Thoracic aorta (tissue), 2 donors: ENCODE measurements around the gene NEK7. TPM values are rescaled to one million over a fixed set of nuclear protein-coding genes. Genes with fewer than 3 reads are reported as not detected.

ENCODE experiments used
- ATAC-seq: fragments of 150-250 bp; one replicate; pipeline ENCODE4 v1.8.0; 2017; ENCODE audit warnings: low read depth; ENCODE audit not compliant: insufficient number of reproducible peaks, low FRiP score
- DNase-seq: peaks from one replicate; pipeline ENCODE4 v3.0.0-alpha.2; 2020; ENCODE audit warnings: low spot score
- H3K27ac ChIP-seq, 2 donors: fragments of 200-600 bp; sonication (generic); 1 replicate in 1 of 2; 2 replicates in 1 of 2; pipeline ENCODE4 v1.5.1; 2016; ENCODE audit warnings: mild to moderate bottlenecking in 2 of 2, moderate library complexity in 2 of 2
- H3K27me3 ChIP-seq: fragments of 200-600 bp; sonication (generic); replicated peaks from 2 replicates; pipeline ENCODE4 v1.6.0; 2016; ENCODE audit warnings: mild to moderate bottlenecking; ENCODE audit not compliant: insufficient read depth
- H3K36me3 ChIP-seq: fragments of 200-600 bp; sonication (generic); one replicate; pipeline ENCODE4 v1.5.1; 2016
- H3K4me1 ChIP-seq, 2 donors: fragments of 200-600 bp; sonication (generic); 1 replicate in 1 of 2; 2 replicates in 1 of 2; pipeline versions ENCODE4 v1.5.1 to v1.6.0; 2016; ENCODE audit warnings: low read depth in 2 of 2, mild to moderate bottlenecking in 1 of 2; ENCODE audit not compliant: control insufficient read depth in 1 of 2
- H3K4me3 ChIP-seq: fragments of 200-600 bp; sonication (generic); 2 replicates; pipeline ENCODE4 v1.5.1; 2016; ENCODE audit warnings: mild to moderate bottlenecking
- H3K9me3 ChIP-seq: fragments of 200-600 bp; sonication (generic); 2 replicates; pipeline ENCODE4 v1.5.1; 2016
- CTCF ChIP-seq: fragments of 200-600 bp; sonication (generic); IDR thresholded peaks from one replicate; pipeline ENCODE4 v1.5.1; 2019; ENCODE audit warnings: antibody characterized with exemption
- total RNA-seq, 2 donors: library from RNA; depleted of rRNA; stranded (reverse); fragments of >200 nt; gene quantifications; one replicate each; pipeline versions ENCODE4 v1.1.0 to v1.2.3, GENCODE V29; 2016

The NEK7 gene
- total RNA-seq, 2 donors from 2014 or later, result 118 to 155 TPM

GRCh38 chr1:198367296-198367695, 210.5 kb downstream of the NEK7 start:
- Histone ChIP-seq H3K27me3 (no peaks in the 10 kb centered on the region), H3K4me3 (no peak overlapping the region), H3K4me1 (no peaks in the 10 kb centered on the region), H3K27ac (no peak overlapping the region), H3K36me3 (no peaks in the 10 kb centered on the region), H3K9me3 (no peaks in the 10 kb centered on the region)
- no peak for DNase-seq
- no peak for TF ChIP-seq CTCF
- no peak for ATAC-seq

GRCh38 chr1:198370996-198371395, 214.2 kb downstream of the NEK7 start:
- TF ChIP-seq CTCF, result no peak

More at GRCh38 chr1:198370996-198371395, 214.2 kb downstream of the NEK7 start:
- Histone ChIP-seq H3K4me3 (no peak overlapping the region), H3K9me3 (peaks cover 3% of the 10 kb centered on the region), H3K27ac (no peak overlapping the region), H3K4me1 (no peaks in the 10 kb centered on the region), H3K27me3 (no peaks in the 10 kb centered on the region), H3K36me3 (no peaks in the 10 kb centered on the region)
- no peak for ATAC-seq
- no peak for DNase-seq

Other genes with a start within 250 kb of the NEK7 start
- gene LHX9, start 239.6 kb upstream of the NEK7 start, total RNA-seq, result not detected